HG02938 (cell line): ENCODE measurements around the gene KCNF1.

ENCODE experiments used
- ATAC-seq: cut with Tn5 transposase; IDR thresholded peaks from one replicate; pipeline ENCODE4 v1.9.1; 2021; ENCODE audit warnings: mild to moderate bottlenecking, moderate library complexity; ENCODE audit not compliant: unreplicated experiment

KCNF1 gene

DNA sequence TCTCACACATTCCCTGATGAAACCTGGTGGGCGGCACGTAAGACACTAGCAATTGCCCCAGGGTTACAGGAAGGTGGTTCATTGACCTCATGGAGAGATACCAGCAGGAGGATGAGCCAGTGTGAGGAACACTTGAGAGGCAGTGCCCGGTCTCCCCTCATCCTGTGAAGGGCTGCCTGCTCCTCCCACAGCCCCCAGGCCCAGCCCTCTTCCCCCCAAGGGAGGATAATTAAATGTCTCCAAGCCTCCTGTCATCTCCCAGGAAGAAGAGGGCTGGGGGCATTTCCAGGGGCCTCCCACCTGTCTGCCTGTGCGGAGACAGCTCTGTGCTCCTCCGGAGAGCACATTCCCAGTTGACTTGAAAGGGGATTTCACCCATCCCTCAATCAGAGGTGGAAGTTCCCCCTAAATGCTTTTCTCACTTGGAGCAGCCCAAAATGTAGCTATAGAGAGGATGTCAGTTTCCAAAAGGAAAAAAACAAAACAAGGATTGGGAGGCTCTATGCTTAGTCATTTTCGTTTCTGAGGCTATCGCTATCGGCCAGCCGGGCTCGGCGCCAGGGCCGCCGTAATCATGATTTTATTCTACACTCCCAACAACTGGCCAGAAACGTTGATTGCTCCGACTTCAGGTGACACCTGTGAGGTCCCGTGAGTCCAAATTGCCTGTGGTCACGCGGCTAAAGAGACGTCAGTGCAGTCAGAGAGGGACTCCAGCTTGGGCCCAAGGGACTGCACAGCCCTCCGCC, 7.1 kb downstream of the KCNF1 start:
- no peak for ATAC-seq

DNA sequence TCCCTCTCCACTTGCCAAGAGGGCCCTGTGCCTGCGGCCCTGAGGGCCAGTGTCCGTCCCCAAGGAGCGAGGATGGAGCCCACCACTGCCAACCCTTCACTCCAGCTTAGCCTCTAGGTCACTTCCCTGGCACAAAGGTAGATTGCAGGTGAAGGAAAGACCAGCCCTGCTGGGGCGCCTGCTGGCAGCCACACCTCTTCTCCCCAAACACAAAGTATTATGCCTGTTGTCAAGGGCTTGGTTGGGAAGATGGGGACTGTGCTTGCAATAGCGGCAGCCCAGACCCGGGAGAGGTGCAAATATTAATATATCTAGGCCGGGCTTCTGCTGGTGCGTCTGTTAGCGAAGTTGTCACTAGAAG, 7.7 kb downstream of the KCNF1 start:
- no peak for ATAC-seq

DNA sequence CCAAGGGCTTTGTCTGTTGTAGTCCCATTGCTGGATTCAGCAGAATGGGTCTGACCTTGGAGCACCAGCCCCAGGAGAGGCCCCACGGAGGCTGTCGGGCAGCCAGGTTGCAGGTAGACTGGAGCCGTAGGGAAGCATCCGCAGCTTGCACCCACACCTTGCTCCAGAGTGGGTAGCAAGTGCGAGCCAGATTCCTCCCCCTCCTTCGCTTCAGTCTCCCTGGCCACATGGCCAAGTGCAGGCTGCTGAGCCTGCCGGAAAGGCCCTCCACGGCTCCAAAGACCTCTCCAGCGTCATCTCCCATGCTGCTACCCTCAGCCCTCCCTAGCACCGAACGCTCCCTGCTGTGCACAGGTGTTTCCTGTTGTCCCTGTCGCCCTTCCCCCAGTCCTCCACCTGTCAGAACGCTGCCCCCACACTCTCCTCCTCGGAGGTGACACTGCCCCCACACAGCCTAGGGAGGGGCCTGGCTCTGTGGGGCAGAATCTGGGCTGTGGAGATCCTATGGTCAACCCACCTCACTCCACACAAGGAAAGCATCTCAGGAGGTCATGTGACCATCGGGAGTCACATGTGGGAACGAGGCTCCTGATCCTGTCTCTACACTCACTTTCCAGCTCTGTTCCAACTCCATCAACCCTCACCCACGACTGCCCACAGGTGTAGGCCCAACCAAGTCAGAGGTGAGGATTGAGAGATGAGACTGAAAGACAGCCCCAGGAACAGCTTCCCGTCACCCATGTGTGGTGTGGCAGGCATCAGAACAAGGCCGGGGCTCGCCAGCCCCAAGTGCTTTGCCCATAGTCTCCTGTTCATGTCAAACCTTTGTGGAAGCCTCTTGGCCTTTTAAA, 8.3 kb downstream of the KCNF1 start:
- no peak for ATAC-seq

DNA sequence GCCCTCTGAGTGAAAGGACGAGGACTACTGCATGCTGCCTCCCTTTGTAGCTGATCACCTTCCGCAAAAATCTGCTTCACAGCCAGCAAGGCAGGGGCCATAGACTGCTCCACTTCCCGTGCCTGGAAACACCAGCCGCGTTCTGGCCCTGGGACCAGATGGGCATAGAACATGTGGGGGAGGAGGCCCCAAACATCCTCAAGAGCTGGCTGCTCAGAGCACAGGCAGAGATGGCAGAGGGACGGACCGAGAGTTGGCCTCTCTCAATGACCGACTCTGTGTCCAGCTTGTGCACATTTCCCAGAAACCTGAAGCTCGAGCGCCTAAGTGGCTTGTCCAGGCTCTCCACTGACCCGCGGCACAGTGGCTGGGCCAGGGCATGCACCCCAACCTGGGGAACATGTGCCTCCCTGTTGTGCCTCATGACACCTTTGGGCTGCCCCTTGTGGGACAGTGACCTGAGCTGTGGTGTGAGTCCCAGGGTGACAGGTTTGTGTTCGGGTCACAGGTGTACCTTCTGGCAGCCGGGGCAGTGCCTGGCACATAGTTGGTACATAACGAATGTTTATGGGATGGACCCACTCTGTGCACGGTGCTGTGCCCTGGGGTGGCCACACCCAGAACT, 9.1 kb downstream of the KCNF1 start:
- no peak for ATAC-seq

DNA sequence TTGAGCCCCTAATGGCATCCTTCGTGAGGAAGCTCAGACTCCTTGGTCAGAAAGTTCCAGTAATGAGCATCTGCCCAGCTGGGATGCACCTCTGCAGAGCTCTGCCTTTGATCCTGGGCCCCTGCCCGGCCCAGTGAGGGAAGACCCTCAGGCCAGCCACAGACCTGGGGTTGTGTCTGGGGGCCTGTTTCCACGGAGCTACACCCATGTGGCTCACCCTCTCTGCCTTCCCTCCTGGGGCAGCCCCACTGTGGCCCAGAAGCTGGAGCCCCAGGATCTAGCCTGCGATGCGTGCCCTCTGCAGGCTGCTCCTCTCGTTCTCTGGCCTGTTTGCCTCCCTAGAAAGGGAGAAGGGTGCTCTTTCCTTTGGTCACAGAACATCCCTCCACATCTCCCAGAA, 9.8 kb downstream of the KCNF1 start:
- ATAC-seq = no peak

DNA sequence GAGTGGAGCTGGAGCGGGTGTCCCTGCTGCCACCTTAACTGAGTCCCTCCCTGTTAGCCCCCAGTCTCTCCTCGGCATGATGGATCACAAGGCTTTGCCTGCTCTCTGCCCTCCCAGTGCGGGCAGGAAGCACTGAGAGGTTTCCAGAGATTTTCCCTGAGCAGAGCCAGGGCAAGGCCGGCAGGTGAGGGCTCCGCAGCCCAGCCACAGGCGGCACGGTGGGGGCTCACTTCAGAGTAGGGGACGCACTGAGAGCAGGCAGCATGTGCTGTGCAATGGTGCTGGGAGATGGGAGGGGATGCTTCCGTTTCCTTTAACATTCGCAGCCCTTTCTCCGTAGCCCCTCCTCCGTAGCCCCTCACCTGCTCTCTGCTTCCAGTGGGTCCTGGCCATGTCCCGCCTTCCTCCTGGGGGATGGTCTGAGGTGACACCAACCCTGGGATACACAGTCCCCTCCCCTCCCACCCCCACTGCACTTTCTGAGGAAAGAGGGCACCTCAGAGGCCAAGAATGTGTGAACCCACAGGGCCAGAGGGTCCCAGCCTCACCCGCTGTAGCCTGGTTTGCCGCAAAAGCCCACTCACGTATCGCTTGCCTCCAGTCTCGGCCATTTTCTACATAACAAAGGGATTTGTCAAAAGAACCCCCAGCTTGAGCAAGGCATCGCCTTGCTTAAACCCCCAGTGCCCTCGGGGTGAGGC, 10.7 kb downstream of the KCNF1 start:
- no peak for ATAC-seq

DNA sequence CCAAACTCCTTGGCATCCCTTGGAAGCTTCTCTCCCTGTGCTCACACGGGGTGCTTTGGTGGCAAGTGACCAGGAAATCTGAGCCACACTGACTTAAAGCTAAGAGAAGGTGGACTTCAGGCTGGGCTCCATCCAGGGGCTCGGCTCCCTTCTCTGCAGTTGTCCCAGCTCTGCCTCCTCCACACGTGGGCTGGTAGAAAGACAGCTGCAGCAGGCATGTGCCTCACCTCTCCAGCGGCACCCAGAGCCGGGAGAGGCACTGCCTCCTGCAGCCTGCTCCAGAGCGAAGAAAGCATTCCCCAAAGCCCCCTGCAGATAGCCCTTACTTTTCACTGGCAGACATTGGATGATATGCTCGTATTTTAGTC, 11.3 kb downstream of the KCNF1 start:
- no peak for ATAC-seq

DNA sequence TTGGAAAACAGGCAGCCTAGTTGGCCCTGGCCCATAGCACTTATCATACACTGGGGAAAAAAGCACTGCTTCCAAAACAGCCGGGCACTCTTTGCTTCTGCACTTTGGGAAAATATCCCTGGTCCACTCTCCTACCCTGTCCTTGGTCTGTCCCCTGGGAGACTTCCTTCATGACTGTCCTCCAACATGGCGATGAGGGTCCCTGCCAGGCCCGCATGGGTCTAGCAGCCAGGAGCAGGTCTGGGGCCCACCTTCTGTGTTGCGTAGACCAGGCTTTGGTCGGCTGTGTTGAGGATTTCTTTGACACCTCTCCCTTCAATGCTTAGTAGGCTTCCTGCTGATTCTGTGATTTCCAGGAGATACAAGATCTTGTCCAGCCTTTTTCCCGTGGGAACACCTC, 12.2 kb downstream of the KCNF1 start:
- ATAC-seq = no peak

DNA sequence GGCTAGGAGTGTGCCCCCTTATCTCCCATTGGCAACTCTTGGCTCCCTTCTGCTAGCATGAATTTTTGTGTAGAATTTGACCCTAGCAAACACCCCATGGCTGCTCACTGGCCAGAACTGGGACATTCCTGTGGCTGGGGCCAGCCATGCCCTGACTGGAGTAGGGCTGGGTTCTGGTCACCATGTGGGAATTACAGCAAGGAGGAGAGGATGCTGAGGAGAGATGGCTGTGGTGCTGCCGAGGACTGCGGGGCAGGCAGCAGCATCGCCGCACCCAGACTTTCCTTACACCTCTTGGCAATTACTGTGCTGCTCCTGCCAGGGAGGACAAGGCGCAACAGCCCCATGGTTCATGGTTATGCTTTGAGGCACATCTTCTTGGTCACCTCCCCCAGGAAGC, 12.7 kb downstream of the KCNF1 start:
- no peak for ATAC-seq

DNA sequence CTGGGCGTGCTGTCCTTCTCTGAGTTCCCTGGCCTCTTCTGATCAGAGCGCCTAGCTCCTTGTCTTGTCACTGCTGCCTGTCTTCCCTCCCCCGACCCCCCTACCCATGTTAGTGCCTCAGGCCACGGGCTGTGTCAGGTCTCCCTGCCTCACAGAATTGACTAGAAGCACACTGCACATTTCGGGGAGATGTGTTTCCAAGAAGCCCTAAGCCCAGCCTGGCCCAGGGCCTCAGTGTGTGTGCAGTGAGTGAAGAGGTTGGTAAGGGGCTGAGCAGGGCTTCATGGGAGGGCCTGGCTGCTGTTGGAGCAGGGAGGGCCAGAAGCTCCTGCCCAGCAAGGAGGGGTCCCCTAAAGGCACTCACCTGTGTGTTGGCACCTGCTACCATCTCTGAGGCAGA, 13.1 kb downstream of the KCNF1 start:
- ATAC-seq = no peak

DNA sequence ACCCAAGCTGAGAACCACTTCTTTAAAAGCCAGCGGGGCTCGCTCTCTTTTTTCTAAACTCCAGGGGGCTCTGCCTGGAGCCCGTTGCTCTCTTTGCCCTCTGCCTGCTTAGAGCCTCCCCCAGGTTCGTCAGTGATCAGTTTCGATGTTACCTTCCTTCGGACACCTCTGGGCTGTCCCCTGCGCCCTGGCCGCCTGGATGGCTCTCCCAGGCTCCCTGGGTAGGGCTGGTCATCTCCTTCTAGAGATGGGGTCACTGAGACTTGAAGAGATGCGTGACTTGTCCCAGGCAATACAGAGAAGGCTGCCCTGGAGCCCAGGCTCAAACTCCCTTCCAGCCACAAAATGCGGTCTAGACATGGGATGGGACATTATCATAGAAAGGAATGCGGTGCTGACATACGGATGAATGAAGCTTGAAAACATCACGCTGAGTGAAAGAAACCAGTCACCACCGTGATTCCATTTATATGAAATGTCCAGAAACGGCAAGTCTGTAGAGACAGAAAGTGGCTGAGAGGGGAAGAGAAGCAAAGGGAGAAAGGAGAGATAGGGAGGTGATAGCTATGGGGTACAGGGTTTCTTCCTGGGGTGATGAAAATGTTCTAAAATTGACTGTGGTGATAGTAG, 14.6 kb downstream of the KCNF1 start:
- no peak for ATAC-seq

DNA sequence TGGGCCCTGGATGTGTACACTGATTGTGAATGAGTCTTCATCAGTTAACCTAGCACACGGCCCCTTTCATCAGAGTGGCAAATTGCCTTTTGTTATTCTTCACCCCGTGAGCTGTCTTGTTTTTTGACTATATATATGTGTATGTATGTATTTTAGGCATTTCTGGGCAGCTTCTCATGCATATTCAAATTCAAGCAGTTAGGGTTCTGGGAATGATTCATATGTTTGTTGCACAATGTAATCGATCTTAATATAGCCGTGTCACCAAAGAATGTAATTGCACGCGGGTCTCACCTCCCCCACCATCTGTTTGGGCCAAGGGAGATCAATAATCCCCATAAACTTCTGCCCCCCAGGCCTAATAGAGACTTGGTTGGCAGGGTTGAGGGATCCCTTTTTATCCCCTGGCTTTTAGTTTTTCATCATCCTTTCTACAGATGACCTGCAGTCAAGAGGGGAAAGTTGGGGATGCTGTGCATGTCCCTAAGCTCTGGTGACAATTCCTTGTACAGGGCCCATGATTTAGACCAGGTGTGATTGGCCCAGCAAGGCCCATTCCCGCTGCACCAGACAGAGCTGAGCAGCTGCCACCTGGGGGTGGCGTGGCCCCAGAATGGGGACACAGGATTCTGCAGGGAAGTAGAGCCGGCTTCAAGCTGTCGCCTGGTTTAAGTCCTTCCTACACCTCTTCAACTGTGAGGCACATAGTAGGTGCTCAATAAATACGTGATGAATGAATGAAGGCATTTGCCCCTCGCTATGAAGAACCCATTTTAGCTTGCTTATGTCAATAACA, 19.2 kb downstream of the KCNF1 start:
- no peak for ATAC-seq

DNA sequence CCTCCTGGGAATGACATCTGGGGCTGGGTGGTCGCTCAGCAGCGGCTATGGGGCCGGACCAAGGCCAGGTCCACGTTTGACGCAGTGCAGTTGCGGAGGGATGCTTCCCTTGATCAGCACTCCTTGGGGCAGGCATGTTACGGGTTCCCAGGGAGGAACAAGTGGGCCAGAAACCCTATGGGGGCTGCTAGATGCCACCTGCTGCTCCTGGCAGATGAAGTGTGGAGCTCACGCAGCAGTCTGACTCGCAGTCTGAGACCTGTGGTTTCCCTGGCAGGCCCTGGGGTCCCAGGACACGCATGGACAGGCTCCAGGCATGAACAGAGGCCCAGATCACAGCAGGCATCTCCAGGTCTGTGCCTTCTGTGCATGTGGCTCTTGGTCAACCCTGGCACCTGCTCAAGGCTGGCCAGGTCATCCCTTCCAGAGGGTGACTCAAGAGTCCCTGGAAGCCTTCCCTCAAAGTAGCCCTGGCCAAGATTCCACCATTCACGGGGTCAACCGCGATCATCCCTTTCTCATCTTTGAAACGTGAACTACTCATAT, 20.0 kb downstream of the KCNF1 start:
- ATAC-seq = no peak

DNA sequence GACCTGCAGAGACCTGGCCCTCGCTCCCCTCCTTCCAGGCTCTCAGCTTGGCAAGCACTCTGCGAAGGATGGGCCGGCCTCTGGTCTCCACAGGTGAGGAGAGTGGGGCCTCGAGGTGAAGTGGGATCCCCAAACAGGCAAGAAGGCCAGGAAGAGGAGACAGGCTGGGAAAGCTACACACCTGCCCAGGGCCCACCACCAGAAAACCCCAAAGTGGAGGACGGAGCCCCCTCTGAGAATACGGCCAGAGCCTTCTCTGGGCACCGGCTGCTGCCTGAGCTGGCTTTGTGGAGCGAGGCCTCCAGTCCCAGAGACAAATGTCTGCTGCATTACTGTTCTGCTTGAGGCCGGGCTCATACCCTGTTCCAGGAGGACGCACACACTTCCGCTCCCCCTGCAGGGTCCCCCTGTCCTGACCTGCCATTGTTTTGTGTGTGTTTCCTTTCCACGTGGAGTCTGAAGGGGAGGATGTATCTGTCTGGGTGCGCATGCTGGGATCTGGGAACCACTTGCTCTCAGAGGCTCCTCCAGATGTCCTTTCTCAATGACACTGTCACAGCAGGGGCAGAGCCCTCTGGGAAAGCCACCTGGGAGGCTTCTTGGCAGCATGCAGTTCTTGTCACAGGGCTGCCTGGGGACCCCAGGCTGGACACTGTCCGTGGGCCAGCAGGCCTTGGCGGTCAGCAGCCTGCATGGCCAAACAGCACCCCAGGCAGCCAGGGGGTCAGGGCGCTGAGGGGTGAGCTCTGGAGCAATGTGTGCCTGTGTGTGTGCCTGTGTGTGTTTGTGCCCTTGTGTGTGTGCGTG, 20.8 kb downstream of the KCNF1 start:
- no peak for ATAC-seq

DNA sequence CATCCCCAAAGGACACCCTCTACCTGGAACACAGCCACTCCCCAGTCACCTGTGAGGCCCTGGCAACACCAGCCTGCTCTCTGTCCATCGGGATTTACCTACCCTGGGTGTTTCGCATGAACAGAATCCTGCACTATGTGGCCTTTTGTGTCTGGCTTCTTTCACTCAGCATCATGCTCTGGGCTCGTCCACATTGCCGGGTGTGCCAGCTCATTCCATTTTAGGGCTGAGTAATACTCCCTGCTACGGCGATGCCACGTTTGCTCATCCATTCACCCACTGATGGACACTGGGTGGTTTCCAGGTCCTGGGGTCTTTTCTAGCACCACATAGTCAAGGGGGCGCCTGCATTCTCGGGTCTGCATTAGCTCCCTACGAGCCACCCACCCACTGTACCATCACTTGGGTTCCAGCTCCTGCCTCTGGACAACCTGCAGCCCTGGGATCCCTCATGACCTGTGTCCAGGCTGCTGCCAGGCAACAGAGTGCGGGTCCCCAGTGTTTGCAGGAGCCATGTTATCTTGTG, 22.0 kb downstream of the KCNF1 start:
- ATAC-seq = no peak

DNA sequence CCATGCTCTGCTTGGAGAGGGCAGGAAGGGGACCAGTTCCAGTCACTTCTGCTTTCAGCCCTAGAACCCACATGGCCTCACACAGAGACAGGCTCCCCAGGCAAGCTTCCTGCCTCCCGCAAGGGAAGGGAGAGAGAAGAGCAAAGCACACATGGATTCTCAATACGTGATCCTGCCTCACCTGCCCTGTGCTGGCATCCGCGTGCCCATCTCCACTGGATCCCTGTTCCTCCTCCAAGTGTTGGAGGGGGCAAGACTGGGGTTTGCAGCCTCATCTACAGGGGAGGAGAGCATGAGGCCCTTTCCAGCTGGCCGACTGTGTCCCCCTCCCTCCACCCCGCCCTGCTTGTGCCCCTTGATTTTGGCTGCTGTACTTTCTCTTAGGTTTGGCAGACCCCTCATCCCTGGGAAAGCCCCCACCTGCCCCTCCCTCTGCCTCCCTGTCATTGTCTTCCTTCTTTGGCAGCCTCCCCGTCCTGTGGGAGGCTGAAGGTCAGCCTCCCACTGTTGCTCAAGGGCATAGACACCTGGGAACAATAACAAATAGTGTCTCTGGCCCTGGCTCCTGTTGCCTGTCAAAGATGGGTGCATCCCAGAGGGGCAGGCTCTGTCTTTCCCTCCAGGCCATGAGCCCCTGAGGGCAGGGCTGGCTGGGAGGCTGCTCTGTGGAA, 22.7 kb downstream of the KCNF1 start:
- ATAC-seq = no peak

DNA sequence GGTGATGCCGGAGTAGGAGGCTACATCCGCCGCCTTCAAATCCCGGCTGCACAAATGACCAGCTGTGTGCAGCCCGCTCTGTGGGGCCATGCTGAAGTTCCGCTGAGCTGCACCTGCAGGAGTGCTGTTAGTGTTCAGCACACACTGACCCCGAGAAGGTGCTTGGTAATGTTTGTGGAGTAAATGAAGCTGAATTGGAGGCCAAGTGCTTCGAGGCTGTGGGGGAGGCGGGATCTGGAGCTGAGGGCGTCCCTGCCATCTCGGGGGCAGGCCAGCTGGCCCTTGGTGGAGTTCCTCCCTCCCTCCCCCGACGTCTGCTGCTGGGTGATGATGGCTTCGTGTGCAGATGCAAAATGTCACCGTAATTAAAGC, 23.2 kb downstream of the KCNF1 start:
- ATAC-seq = no peak

DNA sequence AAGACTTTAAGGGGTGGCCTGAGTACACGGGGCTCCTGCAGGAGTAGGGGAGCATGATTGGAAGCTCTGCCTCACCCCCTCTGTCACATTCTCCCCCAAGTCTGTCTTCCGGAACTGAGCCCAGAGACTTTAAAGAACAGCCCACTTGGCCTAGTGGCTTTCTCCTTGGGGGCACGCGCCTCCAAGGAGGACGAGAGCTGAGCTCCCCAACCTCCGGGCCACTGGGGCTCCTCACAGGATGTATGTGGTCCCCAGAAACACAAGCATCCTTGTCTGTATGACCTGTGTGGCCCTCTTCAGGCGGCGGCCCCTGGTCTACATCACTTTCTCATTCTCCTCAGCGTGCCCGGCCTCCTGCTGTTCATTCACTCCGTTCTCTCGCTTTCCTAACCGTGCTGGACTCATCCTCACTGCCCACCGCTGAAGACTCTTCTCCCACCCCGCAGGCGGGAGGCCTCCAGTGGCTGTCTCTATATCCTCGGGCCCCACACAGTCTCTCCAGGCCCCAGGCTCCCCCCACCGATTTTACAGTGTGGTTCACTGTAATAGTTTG, 23.7 kb downstream of the KCNF1 start:
- ATAC-seq = no peak
